BLaER1 treated with 17β-estradiol and CSF1 and Interleukin-3, amounts not matched to agents 10 nM and 100 nM (cell line): ENCODE results near the gene PRKAR2A.

Source experiments
- H3K27ac ChIP-seq, 11 experiments: shearing (Covaris generic); formaldehyde crosslinking; 2 replicates each; pipeline ENCODE4 v1.8.1; 2022
- H3K27me3 ChIP-seq, 11 experiments: shearing (Covaris generic); formaldehyde crosslinking; 2 replicates each; pipeline ENCODE4 v1.8.1; 2022
- H3K36me3 ChIP-seq, 11 experiments: shearing (Covaris generic); formaldehyde crosslinking; 2 replicates each; pipeline ENCODE4 v1.8.1; 2022
- H3K4me1 ChIP-seq, 10 experiments: shearing (Covaris generic); formaldehyde crosslinking; 2 replicates each; pipeline ENCODE4 v1.8.1; 2022
- H3K4me2 ChIP-seq, 11 experiments: shearing (Covaris generic); formaldehyde crosslinking; 2 replicates each; pipeline ENCODE4 v1.8.1; 2022
- H3K4me3 ChIP-seq, 10 experiments: shearing (Covaris generic); formaldehyde crosslinking; 2 replicates each; pipeline ENCODE4 v1.8.1; 2022
- H3K9ac ChIP-seq, 11 experiments: shearing (Covaris generic); formaldehyde crosslinking; 2 replicates each; pipeline ENCODE4 v1.8.1; 2022
- H3K9me3 ChIP-seq, 11 experiments: shearing (Covaris generic); formaldehyde crosslinking; replicated peaks in 1 of 11; 2 replicates each; pipeline ENCODE4 v1.8.1; 2022
- H4K20me1 ChIP-seq, 11 experiments: shearing (Covaris generic); formaldehyde crosslinking; 2 replicates each; pipeline ENCODE4 v1.8.1; 2022
- Cebpa-rat ChIP-seq, 11 experiments: shearing (Covaris generic); IDR thresholded peaks; 2 replicates each; pipeline ENCODE4 v1.8.1; 2022

PRKAR2A gene

DNA sequence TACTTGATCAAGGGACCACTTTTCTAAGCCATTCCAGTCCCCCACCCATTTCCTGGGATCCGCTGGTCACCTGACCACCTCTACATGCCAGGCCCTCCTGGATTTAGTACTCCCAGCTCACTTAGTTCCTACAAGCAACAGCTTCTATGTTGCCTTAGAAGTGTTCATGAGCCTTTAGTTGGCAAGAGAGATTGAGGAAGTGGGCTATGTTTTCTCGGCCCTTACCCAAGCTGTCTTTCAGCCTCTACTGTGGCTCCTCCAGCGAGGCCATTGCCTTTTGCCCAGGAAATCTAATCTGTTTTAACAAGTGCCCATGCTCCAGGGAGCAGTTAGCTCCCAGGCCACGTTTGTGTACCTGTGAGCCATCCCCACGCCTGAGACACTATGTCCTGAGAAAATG lies 4.5 kb upstream of the PRKAR2A start:
- H3K9me3 ChIP-seq, result no peaks in the 10 kb centered on the region
- peaks cover 15 to 47% (median 41%) of the 10 kb centered on the region in 10 experiments for H3K4me1 ChIP-seq
- H4K20me1 ChIP-seq, result no peaks in the 10 kb centered on the region
- H3K27ac ChIP-seq, result no peak overlapping the region
- H3K27me3 ChIP-seq, result peaks cover 0 to 17% (median 14%) of the 10 kb centered on the region in 11 experiments; a peak in 13 of 22 replicates
- H3K36me3 ChIP-seq, result peaks cover 0 to 11% (median 0%) of the 10 kb centered on the region in 11 experiments; a peak in 3 of 22 replicates
- no peak overlapping the region for H3K4me3 ChIP-seq
- peak overlapping the region in 2 of 11 experiments; percentile 10 to 24; a peak in 1 of 22 replicates for H3K4me2 ChIP-seq
- H3K9ac ChIP-seq, result no peak overlapping the region
- TF ChIP-seq Cebpa-rat (IDR thresholded peaks at IDR 0.05), result no peak

DNA sequence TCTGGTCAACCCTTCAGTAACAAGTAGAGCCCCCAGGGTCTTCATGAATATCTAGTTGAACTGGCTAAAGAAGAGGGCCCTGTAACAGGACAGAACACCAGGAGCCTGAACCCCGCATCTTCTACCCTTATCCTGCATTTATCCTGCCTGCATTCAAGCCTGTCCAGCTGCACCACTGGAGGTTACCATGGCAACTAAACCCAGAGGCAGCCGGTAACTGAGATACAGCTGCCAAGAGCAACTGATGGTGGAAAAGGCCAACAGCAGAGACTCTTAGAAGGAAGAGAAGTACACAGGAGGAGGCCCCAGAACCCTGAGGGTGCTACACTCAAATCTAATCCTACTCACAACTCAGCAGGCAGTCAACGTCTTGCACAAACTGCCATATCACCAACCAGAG lies 3.7 kb upstream of the PRKAR2A start:
- H3K27ac ChIP-seq, result no peak overlapping the region
- TF ChIP-seq Cebpa-rat (IDR thresholded peaks at IDR 0.05), result no peak
- H3K4me3 ChIP-seq, result no peak overlapping the region
- H3K4me1 ChIP-seq, result peaks cover 19 to 51% (median 45%) of the 10 kb centered on the region in 10 experiments
- peak overlapping the region in 3 of 11 experiments; percentile 10 to 24 (median 11); a peak in 2 of 22 replicates for H3K4me2 ChIP-seq
- 0 out of 22 replicates have a peak, but pooled peaks cover 0 to 4% (median 0%) of the 10 kb centered on the region in 11 experiments for H3K36me3 ChIP-seq
- peaks cover 0 to 7% (median 0%) of the 10 kb centered on the region in 11 experiments; a peak in 7 of 22 replicates for H4K20me1 ChIP-seq
- H3K9ac ChIP-seq, result no peak overlapping the region
- peaks cover 0 to 24% (median 21%) of the 10 kb centered on the region in 11 experiments; a peak in 15 of 22 replicates for H3K27me3 ChIP-seq
- no peaks in the 10 kb centered on the region for H3K9me3 ChIP-seq

DNA sequence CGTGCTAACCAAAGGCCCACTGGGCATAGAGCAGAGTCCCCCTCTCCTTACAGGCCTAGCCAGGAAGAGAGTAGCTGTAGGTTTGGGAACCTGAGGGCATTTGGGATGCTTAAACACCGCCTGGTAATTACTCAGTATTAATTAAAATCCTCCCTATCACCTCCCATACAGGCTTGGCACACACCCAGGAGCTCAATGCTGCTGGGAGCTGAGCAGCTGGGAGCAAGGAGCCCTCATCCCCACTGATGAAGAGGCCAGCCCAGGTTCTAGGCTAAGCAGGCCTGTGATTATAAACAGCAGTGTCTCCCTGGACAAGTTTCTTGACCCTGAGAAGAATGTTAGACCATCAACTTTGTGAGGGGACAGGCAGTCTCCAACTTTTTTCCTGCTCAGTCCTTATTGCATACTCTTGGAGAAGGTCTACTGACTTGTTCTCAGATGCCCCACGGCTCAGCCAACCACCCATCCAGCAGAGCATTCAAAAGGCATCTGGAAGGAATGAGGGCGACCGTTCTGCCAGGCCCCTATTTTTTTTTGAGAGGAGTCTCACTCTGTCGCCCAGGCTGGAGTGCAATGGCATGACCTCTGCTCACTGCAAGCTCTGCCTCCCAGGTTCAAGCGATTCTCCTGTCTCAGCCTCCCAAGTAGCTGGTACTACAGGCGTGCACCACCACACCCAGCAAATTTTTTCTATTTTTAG lies 1.3 kb upstream of the PRKAR2A start:
- TF ChIP-seq Cebpa-rat (IDR thresholded peaks at IDR 0.05), result no peak
- Histone ChIP-seq H3K27ac (no peak overlapping the region), H3K4me2 (0 out of 22 replicates have a peak overlapping the region, but pooled peaks of 1 of the 11 experiments have one; percentile 95), H3K4me1 (peaks cover 20 to 42% (median 34%) of the 10 kb centered on the region in 10 experiments), H3K4me3 (no peak overlapping the region), H3K9ac (no peak overlapping the region), H3K9me3 (no peaks in the 10 kb centered on the region), H3K27me3 (peaks cover 0 to 27% (median 21%) of the 10 kb centered on the region in 11 experiments; a peak in 15 of 22 replicates), H3K36me3 (peaks cover 0 to 8% (median 0%) of the 10 kb centered on the region in 11 experiments; a peak in 1 of 22 replicates), H4K20me1 (peaks cover 0 to 13% (median 4%) of the 10 kb centered on the region in 11 experiments; a peak in 8 of 22 replicates)

DNA sequence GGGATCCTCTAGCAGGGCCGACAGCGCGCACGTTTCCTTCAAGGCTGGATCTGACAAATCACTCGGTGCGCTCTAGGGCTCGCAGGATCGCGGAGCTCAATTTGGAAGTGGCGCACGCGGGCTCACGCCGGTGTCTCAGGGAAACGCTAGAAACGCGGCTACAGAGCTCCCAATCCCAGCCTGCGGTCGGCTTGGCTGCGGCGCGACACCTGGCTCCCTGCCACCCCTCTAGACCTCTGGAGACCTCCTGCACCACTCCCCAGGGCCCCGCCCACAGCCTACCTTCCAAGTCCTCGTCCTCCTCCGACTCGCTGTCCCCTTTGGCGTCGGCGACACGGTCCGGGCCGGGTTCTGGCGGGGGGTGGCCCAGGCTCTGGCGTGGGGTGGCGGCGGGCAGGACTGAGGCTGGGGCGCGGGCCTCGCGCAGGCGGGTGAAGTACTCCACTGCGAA lies 596 bp downstream of the PRKAR2A start:
- Histone ChIP-seq H3K9ac (peak overlapping the region; percentile 76 to 90 (median 84)), H3K9me3 (no peaks in the 10 kb centered on the region), H3K4me3 (peak overlapping the region; percentile 68 to 88 (median 81)), H3K4me2 (peak overlapping the region; percentile 76 to 95 (median 91)), H3K27ac (peak overlapping the region; percentile 57 to 82 (median 75)), H3K36me3 (peaks cover 0 to 8% (median 0%) of the 10 kb centered on the region in 11 experiments; a peak in 1 of 22 replicates), H4K20me1 (peaks cover 0 to 13% (median 4%) of the 10 kb centered on the region in 11 experiments; a peak in 8 of 22 replicates), H3K27me3 (peaks cover 0 to 27% (median 21%) of the 10 kb centered on the region in 11 experiments; a peak in 15 of 22 replicates), H3K4me1 (peaks cover 17 to 34% (median 25%) of the 10 kb centered on the region in 10 experiments; a peak in 19 of 20 replicates)
- no peak for TF ChIP-seq Cebpa-rat (IDR thresholded peaks at IDR 0.05)

DNA sequence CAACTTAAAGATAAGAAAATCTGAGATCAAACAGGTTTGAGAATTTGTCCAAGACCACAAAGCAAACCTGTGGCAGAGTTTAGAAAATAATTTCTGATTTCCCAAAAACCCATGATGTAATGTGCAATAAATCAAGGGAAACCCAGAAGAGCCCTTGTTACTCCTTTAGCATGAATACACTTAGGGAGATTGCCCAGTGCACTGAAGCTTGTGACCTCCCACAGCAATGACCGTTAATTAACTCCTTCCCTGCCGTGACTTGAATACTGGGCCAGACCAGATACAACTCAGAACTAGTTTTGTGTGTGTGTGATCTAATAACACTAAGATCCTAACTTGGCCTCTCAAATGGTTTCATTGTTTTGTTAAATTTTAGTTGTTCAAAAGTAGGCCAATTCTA lies 2.5 kb downstream of the PRKAR2A start:
- peak overlapping the region in 9 of 11 experiments; percentile 19 to 95 (median 91); a peak in 7 of 22 replicates for H3K4me2 ChIP-seq

DNA sequence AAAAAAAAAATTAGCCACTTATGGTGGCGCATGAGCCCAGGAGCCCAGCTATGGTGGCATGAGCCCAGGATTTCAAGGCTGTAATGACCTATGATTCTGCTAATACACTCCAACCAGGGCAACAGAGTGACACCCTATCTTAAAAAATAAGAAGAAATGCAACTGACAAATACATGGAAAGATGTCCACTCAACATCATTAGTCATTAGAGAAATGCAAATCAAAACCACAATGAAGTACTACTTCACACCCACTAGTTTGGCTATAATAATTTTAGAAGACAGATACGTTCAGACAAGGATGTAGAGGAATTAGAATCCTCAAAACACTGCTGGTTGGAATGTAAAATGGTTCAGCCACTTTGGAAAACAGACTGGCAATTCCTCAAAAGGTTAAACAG lies 10.5 kb downstream of the PRKAR2A start:
- H3K9me3 ChIP-seq, result peaks cover 0 to 22% (median 9%) of the 10 kb centered on the region in 11 experiments; a peak in 11 of 22 replicates

More for the DNA sequence above, 2.5 kb downstream of the PRKAR2A start:
- no peak for TF ChIP-seq Cebpa-rat (IDR thresholded peaks at IDR 0.05)
- Histone ChIP-seq H3K27ac (no peak overlapping the region), H3K4me3 (no peak overlapping the region), H3K9me3 (no peaks in the 10 kb centered on the region), H3K9ac (peak overlapping the region in 1 of 11 experiments; percentile 30; a peak in 1 of 22 replicates), H4K20me1 (peaks cover 0 to 13% (median 4%) of the 10 kb centered on the region in 11 experiments; a peak in 10 of 22 replicates), H3K4me1 (peaks cover 14 to 25% (median 19%) of the 10 kb centered on the region in 10 experiments; a peak in 19 of 20 replicates), H3K36me3 (peaks cover 0 to 8% (median 0%) of the 10 kb centered on the region in 11 experiments; a peak in 1 of 22 replicates), H3K27me3 (peaks cover 0 to 27% (median 21%) of the 10 kb centered on the region in 11 experiments; a peak in 15 of 22 replicates)

DNA sequence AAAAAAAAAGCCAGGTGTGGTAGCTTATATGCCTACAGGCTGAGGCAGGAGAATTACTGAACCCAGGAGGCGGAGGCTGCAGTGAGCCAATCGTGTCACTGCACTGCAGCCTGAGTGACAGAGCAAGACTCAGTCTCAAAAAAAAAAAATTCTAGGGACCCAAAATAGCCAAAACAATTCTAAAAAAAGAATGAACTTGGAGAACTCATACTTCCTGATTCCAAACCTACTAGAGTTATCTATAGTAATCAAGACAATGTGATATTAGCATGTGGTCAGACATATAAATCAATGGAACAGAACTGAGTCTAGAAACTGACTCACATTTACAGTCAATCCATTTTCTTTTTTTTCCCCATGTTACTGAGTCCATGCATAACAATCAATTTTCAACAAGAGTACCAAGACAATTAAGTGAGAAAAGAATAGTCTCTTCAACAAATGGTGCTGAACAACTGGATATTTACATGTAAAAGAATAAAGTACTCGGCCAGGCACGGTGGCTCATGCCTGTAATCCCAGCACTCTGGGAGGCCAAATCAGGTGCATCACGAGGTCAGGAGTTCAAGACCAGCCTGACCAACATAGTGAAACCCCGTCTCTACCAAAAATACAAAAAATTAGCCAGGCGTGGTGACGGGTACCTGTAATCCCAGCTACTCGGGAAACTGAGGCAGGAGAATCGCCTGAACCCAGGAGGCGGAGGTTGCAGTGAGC lies 11.9 kb downstream of the PRKAR2A start:
- H3K4me3 ChIP-seq, result no peak overlapping the region
- H3K9ac ChIP-seq, result no peak overlapping the region
- no peak overlapping the region for H3K27ac ChIP-seq
- H4K20me1 ChIP-seq, result peaks cover 0 to 42% (median 3%) of the 10 kb centered on the region in 11 experiments; a peak in 9 of 22 replicates
- H3K4me2 ChIP-seq, result peak overlapping the region in 7 of 11 experiments; percentile 0 to 44 (median 26); a peak in 10 of 22 replicates
- H3K4me1 ChIP-seq, result peaks cover 7 to 37% (median 10%) of the 10 kb centered on the region in 10 experiments; a peak in 15 of 20 replicates
- peaks cover 0 to 22% (median 9%) of the 10 kb centered on the region in 11 experiments; a peak in 11 of 22 replicates for H3K9me3 ChIP-seq
- peaks cover 0 to 27% (median 0%) of the 10 kb centered on the region in 11 experiments; a peak in 4 of 22 replicates for H3K36me3 ChIP-seq
- no peak for TF ChIP-seq Cebpa-rat (IDR thresholded peaks at IDR 0.05)
- H3K27me3 ChIP-seq, result no peaks in the 10 kb centered on the region

More for the DNA sequence above, 10.5 kb downstream of the PRKAR2A start:
- H3K27ac ChIP-seq, result no peak overlapping the region
- no peak overlapping the region for H3K9ac ChIP-seq
- H3K36me3 ChIP-seq, result peaks cover 0 to 27% (median 0%) of the 10 kb centered on the region in 11 experiments; a peak in 4 of 22 replicates
- no peak for TF ChIP-seq Cebpa-rat (IDR thresholded peaks at IDR 0.05)
- H3K27me3 ChIP-seq, result no peaks in the 10 kb centered on the region
- peaks cover 0 to 33% (median 0%) of the 10 kb centered on the region in 11 experiments; a peak in 7 of 22 replicates for H4K20me1 ChIP-seq
- H3K4me2 ChIP-seq, result peak overlapping the region in 3 of 11 experiments; percentile 10 to 46 (median 15); a peak in 3 of 22 replicates
- H3K4me1 ChIP-seq, result peaks cover 7 to 34% (median 10%) of the 10 kb centered on the region in 10 experiments; a peak in 15 of 20 replicates
- H3K4me3 ChIP-seq, result no peak overlapping the region

DNA sequence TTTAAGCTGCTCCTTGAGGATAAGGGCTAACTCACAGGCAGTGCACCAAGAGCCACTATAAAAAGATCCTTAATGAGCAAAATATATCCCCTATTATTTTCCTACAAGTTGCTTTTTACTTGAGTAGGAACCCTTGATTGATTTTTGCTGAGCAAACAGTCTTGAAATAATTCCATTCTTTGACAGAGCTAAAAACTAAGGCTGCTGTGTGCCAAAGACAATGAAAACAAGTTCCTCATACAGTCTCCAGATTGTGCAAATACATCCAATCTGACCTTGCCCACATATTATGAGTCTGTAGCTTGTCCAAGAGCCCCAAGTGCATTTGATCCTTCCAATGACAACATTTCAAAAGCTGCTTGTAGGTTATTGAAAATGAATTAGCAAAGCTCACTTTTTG lies 15.0 kb downstream of the PRKAR2A start:
- no peak for TF ChIP-seq Cebpa-rat (IDR thresholded peaks at IDR 0.05)
- H3K36me3 ChIP-seq, result peaks cover 0 to 21% (median 0%) of the 10 kb centered on the region in 11 experiments; a peak in 5 of 22 replicates
- no peak overlapping the region for H3K27ac ChIP-seq

More for the DNA sequence above, 15.0 kb downstream of the PRKAR2A start:
- H3K4me2 ChIP-seq, result peak overlapping the region in 2 of 11 experiments; percentile 20 to 44; a peak in 4 of 22 replicates
- H3K9me3 ChIP-seq, result peaks cover 0 to 22% (median 9%) of the 10 kb centered on the region in 11 experiments; a peak in 11 of 22 replicates
- no peak overlapping the region for H3K9ac ChIP-seq
- peaks cover 0 to 43% (median 3%) of the 10 kb centered on the region in 11 experiments; a peak in 8 of 22 replicates for H4K20me1 ChIP-seq
- H3K27me3 ChIP-seq, result no peaks in the 10 kb centered on the region
- no peak overlapping the region for H3K4me3 ChIP-seq
- peaks cover 7 to 37% (median 10%) of the 10 kb centered on the region in 10 experiments; a peak in 15 of 20 replicates for H3K4me1 ChIP-seq
